H1 (cell line): ENCODE results near the gene SLC23A3. TPM values are rescaled to one million over a fixed set of nuclear protein-coding genes. Genes with fewer than 3 reads are reported as not detected.

Experiments used
- CTCF ChIA-PET: fragments of 300-600 bp; sonication (Branson Sonifier 250); formaldehyde crosslinking; loops from one replicate; lab custom pipeline; 2021; ENCODE audit not compliant: partially characterized antibody; lab: Charles Lee
- POLR2A ChIA-PET: fragments of 300-600 bp; sonication (Branson Sonifier 250); formaldehyde crosslinking; loops from one replicate; lab custom pipeline; 2021; ENCODE audit warnings: inconsistent platforms; ENCODE audit not compliant: partially characterized antibody; lab: Charles Lee
- DNase-seq, 2 experiments: peaks; one replicate each; pipeline versions ENCODE4 v3.0.0 to v3.0.0-alpha.2; 2010 to 2022; ENCODE audit warnings: low spot score in 2 of 2, low read depth in 1 of 2, mixed read lengths in 1 of 2
- FAIRE-seq: peaks from 2 replicates; lab custom pipeline; 2011; peaks lifted over from hg19 to GRCh38; lab: Jason Lieb, UNC
- H2AFZ ChIP-seq: 2 replicates; pipeline ENCODE4 v1.8.1; 2012; ENCODE audit warnings: low read length, inconsistent platforms
- H2AK5ac ChIP-seq: 2 replicates; pipeline ENCODE4 v1.6.1; 2013; ENCODE audit warnings: low read depth, low read length
- H2BK120ac ChIP-seq: replicated peaks from 2 replicates; pipeline ENCODE3; 2013; ENCODE audit warnings: low read depth, low read length, inconsistent platforms
- H2BK12ac ChIP-seq: 2 replicates; pipeline ENCODE4 v1.6.1; 2013; ENCODE audit warnings: low read depth, low read length
- H2BK15ac ChIP-seq: 2 replicates; pipeline ENCODE4 v1.6.1; 2013; ENCODE audit warnings: low read length
- H2BK20ac ChIP-seq: 2 replicates; pipeline ENCODE4 v1.6.1; 2013; ENCODE audit warnings: low read length
- H2BK5ac ChIP-seq: 2 replicates; pipeline ENCODE4 v1.6.1; 2013; ENCODE audit warnings: low read depth, low read length
- H3K14ac ChIP-seq: 2 replicates; pipeline ENCODE4 v1.6.1; 2013; ENCODE audit warnings: inconsistent platforms; ENCODE audit not compliant: insufficient read length
- H3K18ac ChIP-seq: 2 replicates; pipeline ENCODE4 v1.6.1; 2013; ENCODE audit warnings: low read length; ENCODE audit errors: extremely low read depth
- H3K23ac ChIP-seq: 2 replicates; pipeline ENCODE4 v1.6.1; 2013; ENCODE audit warnings: inconsistent platforms; ENCODE audit not compliant: insufficient read length
- H3K23me2 ChIP-seq: 2 replicates; pipeline ENCODE4 v1.6.1; 2013; ENCODE audit warnings: low read depth, low read length
- H3K27ac ChIP-seq: 2 replicates; pipeline ENCODE4 v1.6.1; 2011; ENCODE audit warnings: low read depth, low read length, inconsistent platforms
- H3K27me3 ChIP-seq, 4 experiments: replicated peaks in 1 of 4; 1 replicate in 1 of 4; 2 replicates in 3 of 4; pipeline versions ENCODE4 v1.6.1 to v1.8.1; 2011 to 2013; ENCODE audit warnings: low read length in 3 of 4, mild to moderate bottlenecking in 3 of 4, inconsistent platforms in 2 of 4, mixed read lengths in 2 of 4, moderate library complexity in 1 of 4; ENCODE audit not compliant: control insufficient read depth in 3 of 4, insufficient read depth in 3 of 4; ENCODE audit errors: extremely low read depth in 1 of 4
- H3K36me3 ChIP-seq, 4 experiments: 2 replicates each; pipeline versions ENCODE4 v1.6.1 to v1.8.1; 2011 to 2013; ENCODE audit warnings: mild to moderate bottlenecking in 4 of 4, low read length in 3 of 4, moderate library complexity in 2 of 4, control low read depth in 1 of 4, inconsistent platforms in 1 of 4; ENCODE audit not compliant: insufficient read depth in 4 of 4, control insufficient read depth in 2 of 4
- H3K4ac ChIP-seq: replicated peaks from 2 replicates; pipeline ENCODE3; 2013; ENCODE audit warnings: low read length, low read depth, mixed read lengths, inconsistent platforms; ENCODE audit not compliant: insufficient read length
- H3K4me1 ChIP-seq, 4 experiments: replicated peaks in 1 of 4; 1 replicate in 1 of 4; 2 replicates in 3 of 4; pipeline versions ENCODE4 v1.6.1 to v1.8.1; 2011 to 2013; ENCODE audit warnings: low read length in 3 of 4, inconsistent platforms in 2 of 4, mixed read lengths in 1 of 4; ENCODE audit not compliant: insufficient read depth in 4 of 4, control insufficient read depth in 3 of 4
- H3K4me2 ChIP-seq, 2 experiments: 2 replicates each; pipeline versions ENCODE4 v1.6.1 to v1.8.1; 2011 to 2013; ENCODE audit warnings: low read depth in 2 of 2, low read length in 2 of 2, control low read depth in 1 of 2, inconsistent platforms in 1 of 2, mild to moderate bottlenecking in 1 of 2; ENCODE audit not compliant: insufficient read depth in 1 of 2
- H3K4me3 ChIP-seq, 4 experiments: fragments of 200-600, 300-600 bp in 1 of 4; sonication (generic), shearing (Covaris generic), sonication (Bioruptor Twin) in 1 of 4; 2 replicates each; pipeline versions ENCODE4 v1.5.1 to v1.8.1; 2011 to 2016; ENCODE audit warnings: low read length in 4 of 4, low read depth in 3 of 4, control low read depth in 2 of 4, inconsistent platforms in 2 of 4, mild to moderate bottlenecking in 2 of 4, mixed read lengths in 1 of 4, moderate library complexity in 1 of 4; ENCODE audit not compliant: insufficient read depth in 2 of 4; ENCODE audit errors: extremely low read depth in 1 of 4
- H3K56ac ChIP-seq: replicated peaks from 2 replicates; pipeline ENCODE3; 2013; ENCODE audit warnings: low read depth, mild to moderate bottlenecking, mixed read lengths, low read length, inconsistent platforms; ENCODE audit not compliant: insufficient read length
- H3K79me1 ChIP-seq: 2 replicates; pipeline ENCODE4 v1.6.1; 2013; ENCODE audit warnings: low read depth, low read length, control low read depth
- H3K79me2 ChIP-seq, 2 experiments: 2 replicates each; pipeline versions ENCODE4 v1.6.1 to v1.8.1; 2012 to 2013; ENCODE audit warnings: low read length in 2 of 2, mild to moderate bottlenecking in 2 of 2, inconsistent platforms in 1 of 2; ENCODE audit not compliant: insufficient read depth in 2 of 2, control insufficient read depth in 1 of 2
- H3K9ac ChIP-seq, 4 experiments: replicated peaks in 1 of 4; 1 replicate in 1 of 4; 2 replicates in 3 of 4; pipeline versions ENCODE4 v1.6.1 to v1.8.1; 2011 to 2013; ENCODE audit warnings: low read depth in 3 of 4, low read length in 3 of 4, control low read depth in 2 of 4, mild to moderate bottlenecking in 2 of 4, moderate library complexity in 2 of 4, inconsistent platforms in 1 of 4; ENCODE audit errors: extremely low read depth in 1 of 4
- H3K9me3 ChIP-seq, 2 experiments: 2 replicates each; pipeline versions ENCODE4 v1.6.1 to v1.8.1; 2012 to 2013; ENCODE audit warnings: mild to moderate bottlenecking in 2 of 2, moderate library complexity in 2 of 2, control low read depth in 1 of 2, inconsistent platforms in 1 of 2, low read depth in 1 of 2, low read length in 1 of 2, mixed read lengths in 1 of 2; ENCODE audit not compliant: insufficient read depth in 2 of 2
- H4K20me1 ChIP-seq, 2 experiments: replicated peaks in 1 of 2; 2 replicates each; pipeline versions ENCODE3 to v1.8.1; 2011 to 2013; ENCODE audit warnings: inconsistent platforms in 2 of 2, low read length in 2 of 2, mild to moderate bottlenecking in 1 of 2; ENCODE audit not compliant: insufficient read depth in 2 of 2, control insufficient read depth in 1 of 2
- H4K5ac ChIP-seq: 2 replicates; pipeline ENCODE4 v1.6.1; 2013; ENCODE audit warnings: low read length, low read depth, mixed read lengths, inconsistent platforms; ENCODE audit not compliant: insufficient read length
- H4K8ac ChIP-seq: 2 replicates; pipeline ENCODE4 v1.8.0; 2013; ENCODE audit warnings: mild to moderate bottlenecking, moderate library complexity, low read length, inconsistent platforms; ENCODE audit not compliant: insufficient read depth; ENCODE audit errors: extremely low read depth
- H4K91ac ChIP-seq: replicated peaks from 2 replicates; pipeline ENCODE3; 2013; ENCODE audit warnings: low read length, mixed read lengths, inconsistent platforms; ENCODE audit not compliant: insufficient read length
- CHD2 ChIP-seq: IDR thresholded peaks from 2 replicates; pipeline ENCODE4 v1.6.1; 2012; ENCODE audit warnings: low read length, improper control_type of control experiment
- GABPA ChIP-seq: IDR thresholded peaks from 2 replicates; pipeline ENCODE4 v1.6.1; 2011; ENCODE audit warnings: mild to moderate bottlenecking, low read length, moderate library complexity, borderline replicate concordance; ENCODE audit not compliant: insufficient read depth
- KDM4A ChIP-seq: IDR thresholded peaks from one replicate; pipeline ENCODE4 v1.7.1; 2012; ENCODE audit warnings: low read depth, mild to moderate bottlenecking, moderate library complexity, low read length, inconsistent platforms; ENCODE audit not compliant: severe bottlenecking
- RNF2 ChIP-seq: fragments of 200-900, 300-1000 bp; sonication (generic); IDR thresholded peaks from 2 replicates; pipeline ENCODE4 v1.7.1; 2016; ENCODE audit warnings: borderline replicate concordance, low read depth, mild to moderate bottlenecking, antibody characterized with exemption, low read length; ENCODE audit not compliant: poor library complexity, severe bottlenecking; ENCODE audit errors: missing control alignments
- RXRA ChIP-seq: IDR thresholded peaks from 2 replicates; pipeline ENCODE4 v1.6.1; 2011; ENCODE audit warnings: low read depth, mild to moderate bottlenecking, low read length, moderate library complexity; ENCODE audit not compliant: insufficient read depth
- ZNF274 ChIP-seq: IDR thresholded peaks from 2 replicates; pipeline ENCODE4 v1.7.0; 2012; ENCODE audit warnings: low read length, borderline replicate concordance; ENCODE audit errors: extremely low read depth
- WGBS, 2 experiments: shearing (Covaris generic) in 1 of 2; methylation state at CpG; one replicate each; pipeline versions ENCODE4 v1.1.6 to v1.1.7; 2013 to 2015; ENCODE audit warnings: low lambda C conversion rate in 2 of 2, mixed read lengths in 2 of 2, inconsistent platforms in 1 of 2, low coverage in 1 of 2, missing lambda C conversion rate in 1 of 2; ENCODE audit not compliant: insufficient replicate concordance in 2 of 2, insufficient coverage in 1 of 2, insufficient read length in 1 of 2; ENCODE audit errors: extremely low coverage in 1 of 2, missing lambda C conversion rate in 1 of 2; 5-methylcytosine and 5-hydroxymethylcytosine counted together
- polyA plus RNA-seq, 7 experiments: library from polyadenylated mRNA; depleted of rRNA in 3 of 7; stranded (reverse) in 5 of 7; unstranded in 2 of 7; fragments of >200 nt in 5 of 7; fragments of 200-250 nt in 2 of 7; gene quantifications; 1 replicate in 5 of 7; 2 replicates in 1 of 7; 4 replicates in 1 of 7; pipeline versions ENCODE4 v1.2.1 to v1.2.3, GENCODE V29; 2011 to 2013; ENCODE audit warnings: missing spikeins in 2 of 7, mixed read lengths in 2 of 7
- total RNA-seq: library from RNA; stranded (reverse); fragmentation: NEBNext Ultra II Directional; extraction: Animal tissue kit (Norgen Biotek cat#: 25700); gene quantifications from 2 replicates; pipeline ENCODE4 v1.2.1, GENCODE V29; 2021

Gene SLC23A3
- total and polyA plus RNA-seq, 2 of the 8 experiments (the other 6 are each of a cell fraction or from before 2014, with no cell fraction given): 0.35 to 0.84 TPM

DNA sequence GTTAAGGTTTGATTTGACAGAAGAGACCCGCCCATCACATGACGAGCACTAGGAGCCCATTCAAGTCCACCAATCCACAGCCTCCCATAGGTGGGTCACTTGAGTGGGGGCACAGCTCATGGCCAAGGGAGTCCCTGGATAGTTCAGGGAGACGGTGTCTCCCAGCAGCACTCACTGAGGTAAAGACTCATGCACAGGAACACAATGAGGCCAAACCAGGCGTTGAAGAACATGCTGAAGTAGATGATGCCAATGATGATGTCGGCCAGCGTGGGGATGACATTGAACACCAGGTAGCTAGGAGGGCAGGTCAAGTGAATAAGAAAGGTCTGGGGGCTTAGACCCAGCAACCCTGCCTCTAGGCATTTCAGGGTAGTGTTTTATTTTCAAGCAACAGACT lies 45.0 kb upstream of the SLC23A3 start:
- CTCF ChIA-PET: interaction anchor here (0.8 to 1.8 kb wide), 2 partner anchors 30 to 34 kb away, joined by 3 to 4 read pairs; no protein-coding TSS in a partner anchor
- no peak overlapping the region for H3K23ac ChIP-seq
- H2BK20ac ChIP-seq: no peak overlapping the region
- H4K91ac ChIP-seq: no peak overlapping the region
- no peak for DNase-seq
- WGBS, 2 experiments: 93% methylated on average over 6 of the region's 6 CpGs; no CpG with 5 or more reads in 1 of the 2 experiments
- POLR2A ChIA-PET: interaction anchor here (1.1 to 14.0 kb wide), 2 partner anchors 11 to 33 kb away, joined by 4 to 190 read pairs; partner anchors contain the start of genes GLB1L, STK16, TUBA4A and TUBA4B
- no peak overlapping the region for H4K8ac ChIP-seq
- H3K14ac ChIP-seq: no peak overlapping the region
- peaks cover 0 to 11% (median 6%) of the 10 kb centered on the region in 4 experiments; a peak in 3 of 7 replicates for H3K4me1 ChIP-seq
- H3K79me2 ChIP-seq: no peaks in the 10 kb centered on the region
- no peak overlapping the region for H2AFZ ChIP-seq
- no peak for TF ChIP-seq ZNF274
- no peak for TF ChIP-seq RNF2
- no peak for TF ChIP-seq RXRA
- TF ChIP-seq KDM4A: no peak
- no peak for TF ChIP-seq CHD2
- TF ChIP-seq GABPA: no peak
- no peaks in the 10 kb centered on the region for H3K79me1 ChIP-seq
- H3K23me2 ChIP-seq: peaks cover 14% of the 10 kb centered on the region
- no peak overlapping the region for H2AK5ac ChIP-seq
- no peak overlapping the region for H3K4me2 ChIP-seq
- H4K5ac ChIP-seq: no peak overlapping the region
- no peak overlapping the region for H2BK12ac ChIP-seq
- H3K56ac ChIP-seq: no peak overlapping the region
- H2BK120ac ChIP-seq: no peak overlapping the region
- no peak overlapping the region for H2BK15ac ChIP-seq
- no peak overlapping the region for H2BK5ac ChIP-seq
- H3K4me3 ChIP-seq: no peak overlapping the region
- H3K27ac ChIP-seq: no peak overlapping the region
- H3K9ac ChIP-seq: no peak overlapping the region
- no peak overlapping the region for H3K4ac ChIP-seq
- no peaks in the 10 kb centered on the region; a peak in 1 of 7 replicates for H3K27me3 ChIP-seq
- H3K9me3 ChIP-seq: no peaks in the 10 kb centered on the region
- H3K36me3 ChIP-seq: peaks cover 14 to 51% (median 29%) of the 10 kb centered on the region in 4 experiments
- FAIRE-seq: no peak
- no peak overlapping the region for H3K18ac ChIP-seq
- H4K20me1 ChIP-seq: peaks cover 0 to 2% of the 10 kb centered on the region in 2 experiments
